ENCODE data around the gene TARS1. TPM values are rescaled to one million over a fixed set of nuclear protein-coding genes. Genes with fewer than 3 reads are reported as not detected.
A peak's percentile ranks its signal among the peaks of the same experiment; 100 is the strongest.

The TARS1 gene
- total and polyA plus RNA-seq, 2 of the 8 experiments (the other 6 are each of a cell fraction or from before 2014, with no cell fraction given) = 94.4 to 445 TPM

- no peak overlapping the region for H2BK20ac ChIP-seq (ENCODE audit: low read length)
- H3K79me1 ChIP-seq (ENCODE audit: low read depth, low read length) = no peaks in the 10 kb centered on the region
- FAIRE-seq (no peak), DNase-seq (ENCODE audit: low read depth in 1 of 2, low spot score in 2 of 2) (no peak)
- peak overlapping the region; percentile 10 for H4K5ac ChIP-seq (ENCODE audit: insufficient read length, low read depth, low read length)
- H2AK5ac ChIP-seq (ENCODE audit: low read depth, low read length) = no peak overlapping the region
- TF ChIP-seq RFX5 (IDR thresholded peaks at IDR 0.05; ENCODE audit: borderline replicate concordance, low read depth, low read length) (no peak), BRCA1 (IDR thresholded peaks at IDR 0.05; ENCODE audit: low read depth, low read length) (no peak), ASH2L (IDR thresholded peaks at IDR 0.05; ENCODE audit: low read length) (no peak), CHD2 (IDR thresholded peaks at IDR 0.05; ENCODE audit: low read length) (no peak), SIN3A (conservative IDR thresholded peaks at IDR 0.05 in 1 of 2, IDR thresholded peaks at IDR 0.05 in 1 of 2; ENCODE audit: low read depth in 1 of 2, low read length in 2 of 2) (no peak), RBBP5 (IDR thresholded peaks at IDR 0.05; ENCODE audit: borderline replicate concordance, low read depth, low read length) (no peak), BCL11A (IDR thresholded peaks at IDR 0.05; ENCODE audit: low read depth in 2 of 2, low read length in 2 of 2) (no peak)
- H4K91ac ChIP-seq (replicated peaks; ENCODE audit: insufficient read length, low read length) = no peak overlapping the region
- H2BK5ac ChIP-seq (ENCODE audit: low read depth, low read length) = no peak overlapping the region
- no peaks in the 10 kb centered on the region for H3K79me2 ChIP-seq (ENCODE audit: control insufficient read depth in 1 of 2, insufficient read depth in 2 of 2, low read length in 2 of 2)
- WGBS, 2 experiments (ENCODE audit: extremely low coverage in 1 of 2, insufficient coverage in 1 of 2, insufficient read length in 1 of 2, insufficient replicate concordance in 2 of 2, low coverage in 1 of 2, low lambda C conversion rate in 2 of 2, missing lambda C conversion rate in 1 of 2) = 33% methylated on average over 1 of the region's 1 CpG; no CpG with 5 or more reads in 1 of the 2 experiments
- no peak overlapping the region for H3K9ac ChIP-seq (replicated peaks in 1 of 4; ENCODE audit: extremely low read depth in 1 of 4, low read depth in 3 of 4, low read length in 3 of 4)
- no peak overlapping the region for H3K23ac ChIP-seq (ENCODE audit: insufficient read length)
- no peak overlapping the region for H3K27ac ChIP-seq (ENCODE audit: low read depth, low read length)
- H3K14ac ChIP-seq (ENCODE audit: insufficient read length) = no peak overlapping the region
- H2AFZ ChIP-seq (ENCODE audit: low read length) = no peak overlapping the region
- ChIA-PET CTCF (ENCODE audit: partially characterized antibody) (interaction anchor here (0.7 to 2.4 kb wide), 11 partner anchors 10 to 1125 kb away, joined by 3 to 8 read pairs (median 5); no protein-coding TSS in a partner anchor), POLR2A (ENCODE audit: partially characterized antibody) (interaction anchor here (0.8 to 2.1 kb wide), 7 partner anchors 8 to 49 kb away, joined by 3 to 6 read pairs (median 3); partner anchors contain the start of gene TARS1)
- H3K4me2 ChIP-seq (ENCODE audit: insufficient read depth in 1 of 2, low read depth in 2 of 2, low read length in 2 of 2) = no peak overlapping the region
- no peak overlapping the region for H2BK120ac ChIP-seq (replicated peaks; ENCODE audit: low read depth, low read length)
- no peak overlapping the region for H3K18ac ChIP-seq (ENCODE audit: extremely low read depth, low read length)
- no peak overlapping the region for H3K4ac ChIP-seq (replicated peaks; ENCODE audit: insufficient read length, low read depth, low read length)
- H3K4me1 ChIP-seq (replicated peaks in 1 of 4; ENCODE audit: control insufficient read depth in 3 of 4, insufficient read depth in 4 of 4, low read length in 3 of 4) = peaks cover 6 to 12% (median 9%) of the 10 kb centered on the region in 4 experiments; a peak in 6 of 7 replicates
- no peaks in the 10 kb centered on the region for H3K23me2 ChIP-seq (ENCODE audit: low read depth, low read length)
- H2BK15ac ChIP-seq (ENCODE audit: low read length) = no peak overlapping the region
- H3K4me3 ChIP-seq (ENCODE audit: extremely low read depth in 1 of 4, insufficient read depth in 2 of 4, low read depth in 3 of 4, low read length in 4 of 4) = no peak overlapping the region
- H4K8ac ChIP-seq (ENCODE audit: extremely low read depth, insufficient read depth, low read length) = no peak overlapping the region
- no peaks in the 10 kb centered on the region for H3K27me3 ChIP-seq (replicated peaks in 1 of 4; ENCODE audit: control insufficient read depth in 3 of 4, extremely low read depth in 1 of 4, insufficient read depth in 3 of 4, low read length in 3 of 4)
- H3K9me3 ChIP-seq (ENCODE audit: insufficient read depth in 2 of 2, low read depth in 1 of 2, low read length in 1 of 2) = no peaks in the 10 kb centered on the region
- H3K56ac ChIP-seq (replicated peaks; ENCODE audit: insufficient read length, low read depth, low read length) = no peak overlapping the region
- H4K20me1 ChIP-seq (replicated peaks in 1 of 2; ENCODE audit: control insufficient read depth in 1 of 2, insufficient read depth in 2 of 2, low read length in 2 of 2) = no peaks in the 10 kb centered on the region
- no peaks in the 10 kb centered on the region for H3K36me3 ChIP-seq (ENCODE audit: control insufficient read depth in 2 of 4, insufficient read depth in 4 of 4, low read length in 3 of 4)
- H2BK12ac ChIP-seq (ENCODE audit: low read depth, low read length) = no peak overlapping the region
Measured at GRCh38 chr5:33490071-33490665, 49.4 kb downstream of the TARS1 start.
